ENCODE data around the gene DCANP1.

GRCh38 chr5:135437422-135437795 lies 9.7 kb downstream of the DCANP1 start:
- TF ChIP-seq CTCF (IDR thresholded peaks at IDR 0.05; ENCODE audit: low read depth, low read length) (no peak), EZH2phosphoT487 (IDR thresholded peaks at IDR 0.05; ENCODE audit: low read depth) (no peak)
